Mesenteric fat pad (tissue), 1 donor: ENCODE measurements around the gene EXOC3. TPM values are rescaled to one million over a fixed set of nuclear protein-coding genes. Genes with fewer than 3 reads are reported as not detected.

ENCODE experiments used
- DNase-seq: peaks from one replicate; pipeline ENCODE4 v3.0.0-alpha.2; 2020; ENCODE audit warnings: low spot score
- total RNA-seq: library from RNA; stranded (reverse); fragmentation: NEBNext Ultra II Directional; extraction: Animal tissue kit (Norgen Biotek cat#: 25700); gene quantifications from one replicate; pipeline ENCODE4 v1.2.1, GENCODE V29; 2021
- donor health status: DM: yes; HTN: yes; CAD: no.

EXOC3 gene
- total RNA-seq, 1 donor from 2014 or later, result 58.5 TPM

- no peak for DNase-seq
Observed at GRCh38 chr5:406041-406440, 36.9 kb upstream of the EXOC3 start.

DNA sequence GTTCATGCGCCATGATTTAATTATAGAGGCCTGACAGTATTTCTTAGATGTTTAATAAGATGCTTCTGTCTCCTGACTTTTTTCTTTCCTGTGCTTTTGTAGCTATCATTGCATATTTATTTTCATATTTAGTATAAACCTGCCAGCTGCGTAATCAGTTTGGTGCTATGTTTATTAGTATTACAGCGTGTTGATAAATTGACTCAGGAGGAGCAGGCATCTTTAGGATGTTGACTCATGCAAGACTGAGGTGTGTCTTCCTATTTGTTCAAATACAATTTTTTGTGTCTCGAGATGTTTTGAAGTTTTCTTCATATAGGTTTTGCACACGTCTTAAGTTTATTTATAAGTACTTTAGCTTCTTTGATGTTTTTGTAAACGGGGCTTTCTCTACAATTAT is 35.9 kb upstream of the EXOC3 start:
- no peak for DNase-seq

- DNase-seq, result peak; percentile 81
Observed at GRCh38 chr5:407801-408268, 35.1 kb upstream of the EXOC3 start.

- no peak for DNase-seq
Observed at GRCh38 chr5:410911-411517, 32.0 kb upstream of the EXOC3 start.

- DNase-seq, result peak; percentile 68
Observed at GRCh38 chr5:411728-412127, 31.2 kb upstream of the EXOC3 start.

- peak; percentile 94 for DNase-seq
Observed at GRCh38 chr5:414991-415927, 27.7 kb upstream of the EXOC3 start.

DNA sequence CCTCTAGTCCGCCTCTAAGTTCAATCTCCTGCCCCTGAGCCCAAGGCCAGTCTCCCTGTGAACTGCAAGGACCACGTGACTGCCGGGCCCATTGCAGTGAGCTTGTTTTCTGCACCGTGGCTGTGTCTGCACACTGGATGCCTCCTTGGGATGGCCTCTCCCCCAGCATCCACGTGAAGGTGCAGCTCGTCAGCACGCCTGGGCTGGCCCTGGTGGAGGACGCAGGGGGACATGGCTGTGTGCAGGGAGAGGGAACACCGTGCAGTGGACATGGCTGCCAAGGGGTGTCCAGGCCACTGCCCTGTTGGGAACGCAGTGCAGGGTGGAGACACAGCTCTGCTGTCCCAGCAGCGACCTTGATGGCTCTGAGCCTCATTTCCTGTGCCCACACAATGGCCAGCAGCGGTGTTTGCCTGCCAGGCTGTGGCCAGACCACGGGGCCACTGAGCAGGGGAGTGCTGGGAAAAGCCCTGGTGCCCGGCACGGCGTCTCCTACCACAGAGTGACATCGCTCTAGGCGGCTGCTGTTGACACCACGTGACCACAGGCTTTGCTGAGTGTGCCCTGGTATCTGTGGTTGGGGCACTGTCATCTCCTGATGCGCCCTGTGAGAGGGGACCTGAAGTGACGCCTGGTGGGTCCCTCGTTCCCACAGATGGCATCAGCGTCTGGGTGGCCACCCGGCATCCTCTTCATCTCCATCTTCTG is 26.9 kb upstream of the EXOC3 start:
- DNase-seq, result peak; percentile 85

GRCh38 chr5:416636-416960 is 26.4 kb upstream of the EXOC3 start:
- peak; percentile 76 for DNase-seq

DNA sequence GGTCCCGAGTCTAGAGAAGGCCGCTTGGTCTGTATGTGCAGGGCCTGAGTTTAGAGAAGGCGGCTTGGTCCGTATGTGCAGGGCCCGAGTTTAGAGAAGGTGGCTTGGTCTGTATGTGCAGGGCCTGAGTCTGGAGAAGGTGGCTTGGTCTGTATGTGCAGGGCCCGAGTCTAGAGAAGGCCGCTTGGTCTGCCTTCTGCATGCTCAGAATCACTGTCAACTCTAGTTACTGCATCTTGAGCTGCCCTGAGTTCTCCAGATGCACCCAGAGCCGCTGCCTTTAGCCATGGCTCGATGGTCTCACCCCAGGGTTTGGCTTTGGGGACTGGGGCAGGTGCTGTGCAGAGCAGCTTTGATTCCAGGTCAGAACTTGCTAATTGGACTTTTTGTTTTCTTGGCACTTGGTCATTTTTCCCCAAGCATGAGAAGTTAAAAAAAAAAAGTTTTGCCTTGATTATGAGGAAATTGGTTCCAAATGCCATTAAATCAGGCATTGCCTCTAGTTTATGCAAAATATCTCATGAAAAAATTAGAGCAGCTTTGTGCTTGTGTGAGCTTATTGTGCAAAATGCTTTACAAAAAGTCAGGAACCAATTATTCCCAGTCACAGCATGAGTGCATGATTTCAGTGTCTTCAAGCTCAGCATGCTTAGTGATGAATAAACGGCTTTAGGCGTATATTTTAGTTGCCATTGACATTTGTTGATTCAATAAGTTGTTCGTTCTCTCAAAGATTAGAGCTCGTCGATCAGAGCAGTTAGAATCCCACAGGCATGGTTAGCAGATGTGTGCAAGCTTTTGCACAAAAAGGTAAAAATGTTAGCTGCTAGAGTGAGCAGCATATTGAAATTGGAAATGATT is 25.4 kb upstream of the EXOC3 start:
- peak; percentile 64 for DNase-seq

- DNase-seq, result peak; percentile 83
Observed at GRCh38 chr5:418162-419121, 24.5 kb upstream of the EXOC3 start.

GRCh38 chr5:419970-420369 is 23.0 kb upstream of the EXOC3 start:
- peak; percentile 33 for DNase-seq

GRCh38 chr5:420632-421286 is 22.2 kb upstream of the EXOC3 start:
- peak; percentile 89 for DNase-seq

GRCh38 chr5:421287-421880 is 21.6 kb upstream of the EXOC3 start:
- DNase-seq, result peak; percentile 82

DNA sequence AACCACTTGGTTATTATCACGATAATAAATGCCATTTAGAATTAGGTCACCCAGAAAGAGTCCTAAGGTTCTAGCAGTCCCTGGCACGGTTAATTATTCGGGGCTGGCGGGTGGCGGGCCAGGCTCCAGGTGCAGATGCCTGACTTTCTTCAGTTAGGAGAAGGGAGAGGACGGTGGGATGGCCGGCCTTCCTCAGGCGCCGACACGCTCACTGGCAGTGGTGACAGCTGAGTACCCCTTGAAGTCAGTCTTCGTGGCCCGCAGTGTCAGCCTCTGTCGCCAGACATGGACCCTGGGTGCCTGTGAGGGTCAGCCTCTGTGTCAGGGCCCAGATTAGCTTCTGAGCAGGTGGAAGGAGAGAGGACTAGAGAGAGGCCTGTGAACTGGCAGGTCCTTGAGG is 21.1 kb upstream of the EXOC3 start:
- DNase-seq, result peak; percentile 86

DNA sequence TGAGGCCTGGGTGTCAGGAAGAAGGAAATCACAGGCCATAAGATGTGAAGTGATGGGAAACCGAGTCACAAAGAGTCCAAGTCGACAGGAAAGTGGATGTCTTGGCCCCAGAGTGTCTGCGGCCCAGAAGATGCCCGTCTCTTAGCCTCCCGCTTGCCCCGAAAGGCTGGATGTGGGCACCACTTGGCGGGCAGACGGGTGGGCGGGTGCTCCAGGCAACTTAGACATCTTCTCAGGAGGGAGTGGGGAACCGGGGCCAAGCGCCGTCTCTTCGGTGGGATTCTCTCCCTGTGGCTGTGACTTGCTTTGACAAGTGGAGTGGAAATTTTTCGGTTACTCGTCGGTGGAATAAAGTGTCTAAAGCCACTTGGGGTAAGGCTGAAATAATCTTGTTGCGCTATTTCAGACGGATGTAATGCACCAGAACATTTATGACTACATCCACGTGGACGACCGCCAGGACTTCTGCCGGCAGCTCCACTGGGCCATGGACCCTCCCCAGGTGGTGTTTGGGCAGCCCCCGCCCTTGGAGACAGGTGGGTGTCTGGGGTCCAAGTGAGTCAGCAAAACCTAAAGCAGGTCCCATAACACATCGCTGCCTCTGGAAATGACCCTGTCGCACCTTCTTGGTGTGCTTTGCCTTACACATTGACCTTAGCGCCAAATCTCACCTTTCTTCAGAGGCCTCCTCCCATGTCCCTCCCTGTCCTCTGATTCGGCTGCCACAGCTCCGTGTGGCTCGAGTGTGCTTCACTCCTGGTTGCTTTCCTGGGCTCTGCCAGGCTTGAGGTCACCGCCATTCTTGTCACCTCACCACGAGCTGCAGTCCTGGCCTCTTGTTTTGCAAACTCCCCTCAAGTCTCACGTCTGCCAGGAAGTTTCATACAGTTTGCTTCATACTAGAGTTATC is 20.4 kb upstream of the EXOC3 start:
- DNase-seq, result peak; percentile 71

GRCh38 chr5:423233-423565 is 19.8 kb upstream of the EXOC3 start:
- DNase-seq, result peak; percentile 87

DNA sequence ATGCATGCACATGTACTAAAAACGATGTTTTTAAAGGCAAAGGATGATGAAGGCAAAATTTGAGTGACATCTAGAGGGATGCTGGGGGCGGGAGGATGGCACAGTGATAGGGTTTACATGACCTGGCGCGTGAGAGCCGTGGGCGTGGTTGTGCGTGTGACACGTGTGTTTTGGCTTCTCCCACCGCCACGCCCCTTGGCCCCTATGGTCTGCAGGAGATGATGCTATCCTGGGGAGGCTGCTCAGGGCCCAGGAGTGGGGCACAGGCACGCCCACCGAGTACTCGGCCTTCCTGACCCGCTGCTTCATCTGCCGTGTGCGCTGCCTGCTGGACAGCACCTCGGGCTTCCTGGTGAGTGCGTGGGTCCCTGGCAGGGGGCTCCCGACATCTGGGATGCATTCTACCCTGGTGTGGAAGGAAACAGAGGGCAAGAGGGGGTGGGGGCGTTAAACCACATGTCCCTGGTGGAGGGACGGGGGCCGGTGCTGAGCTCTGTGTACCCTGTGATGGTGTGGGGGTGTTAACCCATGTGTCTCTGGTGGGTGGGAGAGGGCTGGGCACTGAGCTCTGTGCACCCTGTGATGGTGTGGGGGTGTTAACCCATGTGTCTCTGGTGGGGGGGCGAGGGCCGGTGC is 19.2 kb upstream of the EXOC3 start:
- peak; percentile 81 for DNase-seq
